D721Med (cell line): ENCODE results near the gene OR6P1.

ENCODE experiments used
- DNase-seq: peaks from one replicate; pipeline ENCODE4 v3.0.0; 2011; ENCODE audit warnings: low spot score; ENCODE audit not compliant: insufficient read length
- FAIRE-seq: peaks from 2 replicates; lab custom pipeline; 2011; peaks lifted over from hg19 to GRCh38; lab: Jason Lieb, UNC
- TF ChIP-seq, protein P1 (sequence below): IDR thresholded peaks from 2 replicates; pipeline ENCODE4 v1.5.1; 2012; ENCODE audit warnings: mild to moderate bottlenecking, control low read depth; ENCODE audit not compliant: insufficient read depth; ENCODE audit errors: missing control alignments

OR6P1 gene

GRCh38 chr1:158583962-158584361 is 13.6 kb upstream of the OR6P1 start:
- no peak for DNase-seq
- TF ChIP-seq, protein P1, sequence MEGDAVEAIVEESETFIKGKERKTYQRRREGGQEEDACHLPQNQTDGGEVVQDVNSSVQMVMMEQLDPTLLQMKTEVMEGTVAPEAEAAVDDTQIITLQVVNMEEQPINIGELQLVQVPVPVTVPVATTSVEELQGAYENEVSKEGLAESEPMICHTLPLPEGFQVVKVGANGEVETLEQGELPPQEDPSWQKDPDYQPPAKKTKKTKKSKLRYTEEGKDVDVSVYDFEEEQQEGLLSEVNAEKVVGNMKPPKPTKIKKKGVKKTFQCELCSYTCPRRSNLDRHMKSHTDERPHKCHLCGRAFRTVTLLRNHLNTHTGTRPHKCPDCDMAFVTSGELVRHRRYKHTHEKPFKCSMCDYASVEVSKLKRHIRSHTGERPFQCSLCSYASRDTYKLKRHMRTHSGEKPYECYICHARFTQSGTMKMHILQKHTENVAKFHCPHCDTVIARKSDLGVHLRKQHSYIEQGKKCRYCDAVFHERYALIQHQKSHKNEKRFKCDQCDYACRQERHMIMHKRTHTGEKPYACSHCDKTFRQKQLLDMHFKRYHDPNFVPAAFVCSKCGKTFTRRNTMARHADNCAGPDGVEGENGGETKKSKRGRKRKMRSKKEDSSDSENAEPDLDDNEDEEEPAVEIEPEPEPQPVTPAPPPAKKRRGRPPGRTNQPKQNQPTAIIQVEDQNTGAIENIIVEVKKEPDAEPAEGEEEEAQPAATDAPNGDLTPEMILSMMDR = no peak
- no peak for FAIRE-seq

- no peak for DNase-seq
- FAIRE-seq = no peak
- TF ChIP-seq, protein P1 = no peak
These were observed 9.4 kb upstream of the OR6P1 start, which contains the start of gene OR10X1 for GRCh38 chr1:158579733-158580132. TSS of gene OR10X1 (minus strand) at chr1:158579899. CDS start at chr1:158579899, 0 bp downstream.

DNA sequence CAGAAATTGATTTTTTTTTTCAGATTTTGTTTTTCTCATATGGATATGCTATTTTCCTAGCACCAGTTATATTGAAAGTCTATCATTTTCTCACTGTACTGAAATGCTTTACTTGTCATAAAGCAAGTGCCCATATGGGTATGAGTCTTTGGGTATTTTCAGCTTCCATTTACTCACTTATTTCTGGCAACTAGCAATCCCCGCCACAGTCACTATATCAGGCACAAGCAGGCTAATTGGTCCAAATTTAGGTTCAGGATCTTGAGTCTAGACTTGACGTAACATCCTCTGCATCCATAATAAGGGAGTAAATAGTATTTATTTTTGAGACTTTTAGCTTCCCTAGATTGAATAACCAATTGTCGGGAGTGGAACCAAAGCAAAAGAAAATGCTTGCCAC is 7.2 kb upstream of the OR6P1 start:
- DNase-seq (no peak), FAIRE-seq (no peak)
- TF ChIP-seq, protein P1 = no peak

DNA sequence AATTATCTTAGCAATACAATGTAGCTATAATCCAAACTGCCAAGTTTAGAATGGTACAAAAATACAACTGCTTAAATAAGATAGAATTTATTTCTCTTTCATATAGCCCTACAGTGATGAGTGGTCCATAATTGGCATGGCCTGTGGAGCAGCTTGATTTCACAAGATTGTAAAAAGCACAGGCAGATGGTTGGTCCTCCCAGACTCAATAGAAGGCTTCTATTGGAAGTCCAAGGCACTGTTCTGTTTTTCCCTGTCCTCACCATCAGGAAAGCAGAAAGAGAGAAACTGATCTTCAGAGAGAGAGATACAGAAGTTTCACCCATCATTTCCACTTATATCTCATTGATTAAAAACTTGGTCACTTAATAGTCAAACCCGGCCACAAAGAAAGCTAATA is 1.8 kb upstream of the OR6P1 start:
- DNase-seq (no peak), FAIRE-seq (no peak)
- TF ChIP-seq, protein P1 = no peak

DNA sequence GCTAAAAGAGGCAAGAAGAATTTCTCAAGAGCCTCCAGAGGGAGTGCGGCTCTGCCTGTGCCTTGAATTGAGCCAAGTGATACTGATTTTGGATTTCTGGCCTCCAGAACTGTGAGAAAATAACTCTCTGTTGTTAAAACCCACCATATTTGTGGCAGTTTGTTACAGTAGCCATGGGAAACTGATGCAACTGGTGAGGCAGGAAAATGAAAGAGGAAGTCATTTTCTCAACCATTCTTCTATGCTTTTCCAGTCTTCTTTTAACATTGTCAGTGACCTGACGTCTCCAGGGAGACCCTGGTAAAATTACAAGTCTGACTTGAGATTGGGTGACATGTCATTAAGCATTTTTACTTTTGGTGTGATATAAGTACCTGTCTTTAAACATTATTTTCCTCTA is 5.8 kb downstream of the OR6P1 start:
- FAIRE-seq = no peak
- no peak for DNase-seq

GRCh38 chr1:158563853-158564252 is 6.5 kb downstream of the OR6P1 start:
- TF ChIP-seq, protein P1 = no peak
- no peak for DNase-seq
- FAIRE-seq = no peak

More for the DNA sequence above, 5.8 kb downstream of the OR6P1 start:
- TF ChIP-seq, protein P1 = no peak

DNA sequence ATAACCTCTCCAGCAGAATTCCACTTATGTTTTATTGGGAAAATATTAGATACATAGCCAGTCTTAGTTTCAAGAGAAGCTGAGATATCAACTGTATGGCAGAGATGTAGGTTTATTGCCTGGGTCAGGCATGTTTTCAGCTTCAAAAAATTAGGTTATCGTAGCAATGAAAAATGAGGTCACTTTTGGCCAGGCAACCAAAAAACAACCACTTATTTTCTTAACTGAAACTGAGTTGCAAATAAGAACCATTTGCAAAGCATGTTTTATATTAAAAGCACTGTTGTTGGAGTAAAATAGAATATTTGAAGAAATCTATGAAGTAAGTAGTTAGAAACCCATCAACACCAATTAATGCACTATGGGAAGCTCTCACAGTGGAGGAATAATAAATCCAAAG is 10.7 kb downstream of the OR6P1 start:
- FAIRE-seq = no peak
- no peak for DNase-seq
- TF ChIP-seq, protein P1 = no peak
